ENCODE measurements around the gene C1QA.
A peak's percentile ranks its signal among the peaks of the same experiment; 100 is the strongest.

C1QA gene

GRCh38 chr1:22641247-22641646 lies 4.8 kb downstream of the C1QA start:
- no peak for ATAC-seq (ENCODE audit: insufficient read depth, low read depth)
- H3K79me2 ChIP-seq (ENCODE audit: insufficient read depth, low read length), result no peaks in the 10 kb centered on the region
- no peak overlapping the region for H3K9ac ChIP-seq (ENCODE audit: low read depth, low read length)
- no peaks in the 10 kb centered on the region for H3K36me3 ChIP-seq (ENCODE audit: insufficient read depth, low read length)
- DNase-seq, result no peak
- H3K9me3 ChIP-seq (ENCODE audit: insufficient read depth, low read length, severe bottlenecking), result no peaks in the 10 kb centered on the region
- no peak overlapping the region for H3K4me2 ChIP-seq (ENCODE audit: insufficient read depth, low read length)
- H3K27me3 ChIP-seq (ENCODE audit: insufficient read depth, low read length, poor library complexity), result no peaks in the 10 kb centered on the region
- no peak overlapping the region for H3K4me3 ChIP-seq (ENCODE audit: low read depth in 1 of 2, low read length in 2 of 2)
- peaks cover 4% of the 10 kb centered on the region for H3K4me1 ChIP-seq (ENCODE audit: insufficient read depth, low read length)
- no peak overlapping the region for H3K27ac ChIP-seq (ENCODE audit: low read length)
- no peak overlapping the region for H2AFZ ChIP-seq (ENCODE audit: low read depth, low read length)
- TF ChIP-seq CTCF (IDR thresholded peaks at IDR 0.05; ENCODE audit: borderline replicate concordance, extremely low read depth, low read length, poor library complexity, severe bottlenecking) (no peak), EZH2 (IDR thresholded peaks at IDR 0.05; ENCODE audit: borderline replicate concordance, low read depth, low read length, severe bottlenecking) (no peak)
- peaks cover 13% of the 10 kb centered on the region for H4K20me1 ChIP-seq (ENCODE audit: insufficient read depth, low read length)

- no peak overlapping the region for H3K4me2 ChIP-seq (ENCODE audit: insufficient read depth, low read length)
- TF ChIP-seq EZH2 (IDR thresholded peaks at IDR 0.05; ENCODE audit: borderline replicate concordance, low read depth, low read length, severe bottlenecking) (no peak), CTCF (IDR thresholded peaks at IDR 0.05; ENCODE audit: borderline replicate concordance, extremely low read depth, low read length, poor library complexity, severe bottlenecking) (peak; percentile 92)
- H4K20me1 ChIP-seq (ENCODE audit: insufficient read depth, low read length), result peaks cover 13% of the 10 kb centered on the region
- DNase-seq, result peak; percentile 74
- H2AFZ ChIP-seq (ENCODE audit: low read depth, low read length), result no peak overlapping the region
- no peaks in the 10 kb centered on the region for H3K27me3 ChIP-seq (ENCODE audit: insufficient read depth, low read length, poor library complexity)
- H3K36me3 ChIP-seq (ENCODE audit: insufficient read depth, low read length), result no peaks in the 10 kb centered on the region
- H3K4me3 ChIP-seq (ENCODE audit: low read depth in 1 of 2, low read length in 2 of 2), result no peak overlapping the region
- H3K9ac ChIP-seq (ENCODE audit: low read depth, low read length), result no peak overlapping the region
- ATAC-seq (ENCODE audit: insufficient read depth, low read depth), result peak; percentile 95
- H3K9me3 ChIP-seq (ENCODE audit: insufficient read depth, low read length, severe bottlenecking), result no peaks in the 10 kb centered on the region
- H3K27ac ChIP-seq (ENCODE audit: low read length), result no peak overlapping the region
- H3K79me2 ChIP-seq (ENCODE audit: insufficient read depth, low read length), result no peaks in the 10 kb centered on the region
- peaks cover 4% of the 10 kb centered on the region for H3K4me1 ChIP-seq (ENCODE audit: insufficient read depth, low read length)
These were observed 5.6 kb downstream of the C1QA start for GRCh38 chr1:22641906-22642636.

- Histone ChIP-seq H3K4me2 (ENCODE audit: insufficient read depth, low read length) (no peak within 1 kb of the TSS), H4K20me1 (ENCODE audit: insufficient read depth, low read length) (peaks cover 13% of the 10 kb centered on the region), H3K79me2 (ENCODE audit: insufficient read depth, low read length) (no peaks in the 10 kb centered on the region), H3K27me3 (ENCODE audit: insufficient read depth, low read length, poor library complexity) (no peaks in the 10 kb centered on the region), H3K4me1 (ENCODE audit: insufficient read depth, low read length) (peaks cover 4% of the 10 kb centered on the region), H3K27ac (ENCODE audit: low read length) (no peak within 1 kb of the TSS), H3K9me3 (ENCODE audit: insufficient read depth, low read length, severe bottlenecking) (no peaks in the 10 kb centered on the region), H2AFZ (ENCODE audit: low read depth, low read length) (no peak within 1 kb of the TSS), H3K9ac (ENCODE audit: low read depth, low read length) (no peak within 1 kb of the TSS), H3K4me3 (ENCODE audit: low read depth in 1 of 2, low read length in 2 of 2) (no peak within 1 kb of the TSS), H3K36me3 (ENCODE audit: insufficient read depth, low read length) (no peaks in the 10 kb centered on the region)
- TF ChIP-seq CTCF (IDR thresholded peaks at IDR 0.05; ENCODE audit: borderline replicate concordance, extremely low read depth, low read length, poor library complexity, severe bottlenecking) (no peak), EZH2 (IDR thresholded peaks at IDR 0.05; ENCODE audit: borderline replicate concordance, low read depth, low read length, severe bottlenecking) (no peak)
- DNase-seq, result no peak
- ATAC-seq (ENCODE audit: insufficient read depth, low read depth), result no peak
These were observed 7.0 kb downstream of the C1QA start, which contains the start of gene C1QC for GRCh38 chr1:22643381-22643780. Gene C1QC, plus strand, starts transcription at chr1:22643633. Its CDS starts 391 bp downstream, at chr1:22644024.
